Epithelial cell of proximal tubule (primary cell): ENCODE data around the gene NUP210. TPM values are rescaled to one million over a fixed set of nuclear protein-coding genes. Genes with fewer than 3 reads are reported as not detected.
A peak's percentile ranks its signal among the peaks of the same experiment; 100 is the strongest.

Experiments
- DNase-seq: peaks from one replicate; pipeline ENCODE4 v3.0.0-alpha.2; 2011; ENCODE audit warnings: low read depth
- H3K4me3 ChIP-seq: 2 replicates; pipeline ENCODE4 v1.5.1; 2011; ENCODE audit warnings: low read depth, mild to moderate bottlenecking, low read length
- CTCF ChIP-seq: conservative IDR thresholded peaks from 2 replicates; pipeline ENCODE4 v1.5.1; 2012; ENCODE audit warnings: low read depth, mild to moderate bottlenecking, low read length
- total RNA-seq: library from RNA; depleted of rRNA; stranded (reverse); fragments of >200 nt; gene quantifications from 2 replicates; pipeline ENCODE4 v1.2.3, GENCODE V29; 2015

Gene NUP210
- 40.1 and 56.9 TPM in 2 replicates for total RNA-seq

DNA sequence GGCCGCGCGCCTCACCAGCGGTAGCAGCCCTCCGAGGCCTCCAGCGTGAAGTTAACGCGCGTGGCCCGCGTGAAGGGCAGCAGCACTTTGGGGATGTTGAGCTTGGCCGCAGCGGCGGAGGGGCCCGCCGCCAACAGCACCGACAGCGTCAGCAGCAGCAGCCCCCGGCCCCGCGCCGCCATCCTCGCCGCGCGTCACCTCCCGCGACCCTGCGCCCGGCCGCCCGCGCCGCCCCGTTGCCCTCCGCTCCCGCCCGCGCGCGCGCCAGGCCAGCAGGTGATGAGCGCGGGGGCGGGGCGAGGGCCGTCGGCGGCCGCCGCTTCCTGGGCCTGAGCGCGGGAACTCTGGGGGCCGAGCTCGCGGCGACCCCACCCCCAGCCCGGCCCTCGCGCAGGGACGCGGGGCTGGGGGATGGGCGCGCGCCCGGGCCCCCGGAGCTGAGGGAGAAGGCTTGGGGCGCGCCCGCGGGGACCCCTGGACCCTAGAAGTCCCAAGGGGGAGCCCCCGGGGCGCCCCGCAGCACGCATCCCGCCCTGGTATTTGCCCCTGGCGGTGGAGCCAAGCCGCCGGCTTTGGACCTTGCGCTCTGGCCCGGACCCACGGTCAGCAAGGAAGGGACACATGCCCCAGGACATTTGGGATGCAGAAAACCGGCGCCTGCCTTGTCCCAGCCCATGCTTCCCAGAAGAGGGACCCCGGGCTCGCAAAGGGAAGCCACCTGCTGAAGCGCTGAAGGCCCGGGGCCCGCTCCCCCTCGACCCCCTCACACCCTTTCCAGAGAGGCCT lies at the start of gene NUP210:
NUP210 (minus strand) TSS at position 278 of the 786 bp plus-strand sequence; CDS start at position 182, 96 bp downstream.
- peak within 1 kb of the TSS; percentile 65 for H3K4me3 ChIP-seq
- DNase-seq: no peak
- peak; percentile 8 for TF ChIP-seq CTCF

DNA sequence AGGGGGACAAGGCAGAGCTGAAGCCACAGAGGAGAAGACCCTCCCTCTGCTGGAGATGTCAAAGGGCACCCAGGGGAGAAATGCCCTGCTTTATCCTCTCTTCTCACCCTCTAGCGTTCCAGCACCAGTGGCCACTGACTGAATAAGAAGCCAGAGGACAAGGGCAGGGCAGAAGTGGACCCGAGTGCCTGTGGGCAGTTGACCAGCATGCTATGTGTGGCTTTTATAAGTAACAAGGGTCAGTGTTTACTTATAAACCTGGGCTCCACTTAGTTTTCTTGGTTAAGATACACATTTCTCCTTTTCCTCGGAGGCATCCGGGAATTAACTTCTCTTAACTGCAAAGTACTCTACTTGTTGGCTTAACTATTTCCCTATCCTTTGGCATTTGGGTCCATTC lies 46.7 kb upstream of the NUP210 start:
- no peak for TF ChIP-seq CTCF
- no peak overlapping the region for H3K4me3 ChIP-seq
- no peak for DNase-seq

DNA sequence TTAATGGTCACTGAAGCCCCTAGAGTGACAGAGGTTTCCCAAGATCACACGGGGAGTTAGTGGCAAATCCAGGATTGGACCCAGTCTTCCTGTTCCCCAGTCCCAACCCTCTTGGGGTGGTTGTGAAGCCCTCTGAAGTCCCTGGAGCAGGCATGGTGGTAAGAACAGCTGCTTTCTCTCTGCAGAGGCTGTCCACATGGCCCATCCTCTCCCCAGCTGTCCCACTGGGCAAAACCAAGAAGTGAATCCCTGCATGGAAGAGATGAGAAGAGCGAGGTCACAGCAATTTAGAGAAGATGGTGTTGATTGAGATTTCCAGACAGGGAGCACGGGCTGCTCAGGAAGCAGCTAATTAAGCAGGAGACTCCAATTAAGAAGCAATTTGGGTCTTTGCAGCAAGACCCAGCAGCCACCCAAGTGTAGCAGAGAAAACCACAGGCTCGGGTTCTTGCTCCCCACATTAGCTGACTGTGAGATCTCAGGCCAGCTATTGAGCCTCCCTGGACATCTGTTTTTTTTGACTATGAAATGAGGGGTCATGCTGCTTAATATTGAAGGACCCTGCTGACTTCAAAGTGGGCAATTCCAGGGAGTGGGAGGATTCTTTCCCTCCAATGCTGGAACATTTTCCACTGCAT lies 45.2 kb upstream of the NUP210 start:
- no peak for DNase-seq
- TF ChIP-seq CTCF: no peak
- H3K4me3 ChIP-seq: no peak overlapping the region

DNA sequence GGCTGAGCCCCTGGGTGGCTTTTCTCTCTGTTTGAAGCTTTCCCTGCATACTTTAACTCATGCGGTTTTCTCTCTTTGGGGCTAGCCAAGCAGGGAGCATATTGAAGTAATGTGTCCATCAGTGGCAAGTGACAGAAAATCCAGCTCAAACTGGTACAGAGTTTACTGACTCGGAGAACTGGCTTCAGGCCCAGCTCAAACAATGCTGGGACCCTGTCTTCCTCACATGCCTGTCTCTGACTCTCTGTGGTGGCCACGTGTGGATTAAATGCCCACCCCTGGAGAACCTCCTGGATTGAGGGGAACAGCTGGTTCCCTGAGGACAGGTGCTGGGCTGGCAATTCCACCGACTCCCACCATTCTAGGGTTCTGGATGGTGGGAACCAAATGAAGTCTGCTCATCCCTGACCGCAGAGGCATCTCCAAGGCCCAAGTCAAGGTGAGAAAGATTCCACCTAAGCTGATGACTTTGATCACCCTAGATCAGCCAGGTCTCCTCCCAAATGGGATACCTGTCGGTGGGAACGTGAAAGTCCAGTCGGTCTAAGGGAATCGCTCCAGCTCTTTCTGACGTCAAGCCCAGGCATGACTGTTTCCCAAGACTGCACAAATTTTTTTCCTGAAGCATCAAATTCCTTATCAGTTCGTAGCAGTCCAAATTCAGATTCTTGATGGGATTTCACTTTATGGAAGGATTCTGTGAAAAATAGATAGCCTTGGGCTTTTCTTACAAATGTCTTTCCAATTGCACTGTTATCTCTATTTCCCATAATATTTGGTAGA lies 43.7 kb upstream of the NUP210 start:
- no peak for DNase-seq
- TF ChIP-seq CTCF: no peak
- H3K4me3 ChIP-seq: no peak overlapping the region

DNA sequence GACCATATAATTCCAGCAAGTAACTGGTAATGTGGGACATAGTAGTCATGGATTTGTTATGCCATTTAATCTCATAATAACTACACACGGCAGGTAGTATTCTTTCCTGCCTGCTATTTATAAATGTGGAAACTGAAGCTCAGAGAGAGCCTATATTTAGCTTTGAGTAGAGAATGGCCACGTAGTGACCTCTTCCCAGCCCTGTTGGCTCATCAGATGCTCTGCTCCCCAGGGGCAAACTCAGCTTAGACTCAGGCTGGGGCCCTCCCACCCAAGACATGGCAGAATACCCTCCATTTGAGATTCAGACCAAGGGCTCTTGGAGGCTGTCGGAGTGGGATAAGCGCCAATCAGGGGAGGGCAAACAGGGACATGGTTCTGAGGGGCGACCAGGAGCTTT lies 42.7 kb upstream of the NUP210 start:
- TF ChIP-seq CTCF: no peak
- no peak for DNase-seq
- no peak overlapping the region for H3K4me3 ChIP-seq

DNA sequence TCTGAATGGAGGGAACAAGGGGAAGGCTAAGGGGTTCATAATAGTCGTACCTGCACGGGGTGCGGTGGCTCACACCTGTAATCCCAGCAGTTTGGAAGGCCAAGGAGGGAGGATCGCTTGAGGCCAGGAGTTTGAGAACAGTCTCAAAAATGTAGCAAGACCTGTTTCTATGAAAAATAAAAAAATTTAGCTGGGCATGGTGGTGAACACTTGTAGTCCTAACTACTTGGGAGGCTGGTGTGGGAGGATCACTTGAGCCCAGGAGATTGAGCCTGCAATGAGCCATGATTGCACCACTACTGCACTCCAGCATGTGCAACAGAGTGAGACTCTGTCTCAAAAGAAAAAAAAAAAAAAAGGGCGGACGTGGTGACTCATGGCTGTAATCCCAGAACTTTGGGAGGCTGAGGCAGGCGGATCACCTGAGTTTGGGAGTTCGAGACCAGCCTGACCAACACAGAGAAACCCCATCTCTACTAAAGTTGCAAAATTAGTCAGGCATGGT lies 42.1 kb upstream of the NUP210 start:
- H3K4me3 ChIP-seq: no peak overlapping the region
- no peak for DNase-seq
- no peak for TF ChIP-seq CTCF
